ENCODE results near the gene RFTN1. TPM values are rescaled to one million over a fixed set of nuclear protein-coding genes. Genes with fewer than 3 reads are reported as not detected.

Gene RFTN1
- total and polyA plus RNA-seq, 2 donors (not counting 3 experiments of a cell fraction or from before 2014, with no cell fraction given), result 40.3 to 43.3 TPM

- H3K27ac ChIP-seq (ENCODE audit: insufficient read depth, low read depth, low read length), result no peak overlapping the region
- BruUV-seq (replicated peaks), result no TSS peak
- dilution Hi-C loops (cut with MboI; ENCODE audit: extremely low pct_ligation_motif_present, low sequenced_read_pairs), result no loop called here
- ChIA-PET POLR2A (no interaction called here), CTCF (interaction anchor here (6.3 kb wide), 1 partner anchor 244 kb away, joined by 54 read pairs; no protein-coding TSS in a partner anchor)
- no peak for TF ChIP-seq FOS (IDR thresholded peaks at IDR 0.05; ENCODE audit: borderline replicate concordance, insufficient read depth, low read length)
- no peak for TF ChIP-seq EZH2 (IDR thresholded peaks at IDR 0.05; ENCODE audit: borderline replicate concordance, low read depth, low read length, severe bottlenecking)
- no peak for TF ChIP-seq JUN (IDR thresholded peaks at IDR 0.05; ENCODE audit: borderline replicate concordance, insufficient read depth, insufficient read length, low read depth)
- TF ChIP-seq POLR2AphosphoS5 (IDR thresholded peaks at IDR 0.05; ENCODE audit: insufficient read depth, low read depth, low read length), result no peak
- TF ChIP-seq MYC (IDR thresholded peaks at IDR 0.05; ENCODE audit: low read depth, low read length), result no peak
- TF ChIP-seq, protein P1, sequence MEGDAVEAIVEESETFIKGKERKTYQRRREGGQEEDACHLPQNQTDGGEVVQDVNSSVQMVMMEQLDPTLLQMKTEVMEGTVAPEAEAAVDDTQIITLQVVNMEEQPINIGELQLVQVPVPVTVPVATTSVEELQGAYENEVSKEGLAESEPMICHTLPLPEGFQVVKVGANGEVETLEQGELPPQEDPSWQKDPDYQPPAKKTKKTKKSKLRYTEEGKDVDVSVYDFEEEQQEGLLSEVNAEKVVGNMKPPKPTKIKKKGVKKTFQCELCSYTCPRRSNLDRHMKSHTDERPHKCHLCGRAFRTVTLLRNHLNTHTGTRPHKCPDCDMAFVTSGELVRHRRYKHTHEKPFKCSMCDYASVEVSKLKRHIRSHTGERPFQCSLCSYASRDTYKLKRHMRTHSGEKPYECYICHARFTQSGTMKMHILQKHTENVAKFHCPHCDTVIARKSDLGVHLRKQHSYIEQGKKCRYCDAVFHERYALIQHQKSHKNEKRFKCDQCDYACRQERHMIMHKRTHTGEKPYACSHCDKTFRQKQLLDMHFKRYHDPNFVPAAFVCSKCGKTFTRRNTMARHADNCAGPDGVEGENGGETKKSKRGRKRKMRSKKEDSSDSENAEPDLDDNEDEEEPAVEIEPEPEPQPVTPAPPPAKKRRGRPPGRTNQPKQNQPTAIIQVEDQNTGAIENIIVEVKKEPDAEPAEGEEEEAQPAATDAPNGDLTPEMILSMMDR (IDR thresholded peaks at IDR 0.05; ENCODE audit: extremely low read depth in 1 of 2, insufficient read depth in 1 of 2, low read depth in 1 of 2, low read length in 2 of 2), result no peak
- TF ChIP-seq GATA2 (IDR thresholded peaks at IDR 0.05; ENCODE audit: insufficient read depth, insufficient read length, low read depth, low read length), result no peak
- TF ChIP-seq POLR2A (IDR thresholded peaks at IDR 0.05; ENCODE audit: low read depth, low read length), result no peak
- TF ChIP-seq MAX (IDR thresholded peaks at IDR 0.05; ENCODE audit: insufficient read depth, insufficient read length), result no peak
- H3K4me1 ChIP-seq (ENCODE audit: control insufficient read depth, extremely low read depth, insufficient read depth, low read length), result no peaks in the 10 kb centered on the region
- H3K79me2 ChIP-seq (ENCODE audit: control insufficient read depth, insufficient read depth, low read length), result no peaks in the 10 kb centered on the region
- no peaks in the 10 kb centered on the region for H3K9me1 ChIP-seq (replicated peaks; ENCODE audit: control insufficient read depth, extremely low read depth, insufficient read depth, low read length)
- FAIRE-seq, result no peak
- H3K4me2 ChIP-seq (ENCODE audit: insufficient read depth, low read length), result no peak overlapping the region
- H3K9me3 ChIP-seq (replicated peaks; ENCODE audit: control insufficient read depth, insufficient read depth, low read length), result no peaks in the 10 kb centered on the region
- H3K4me3 ChIP-seq (replicated peaks in 1 of 3; ENCODE audit: insufficient read depth in 1 of 3, low read depth in 1 of 3, low read length in 3 of 3), result no peak overlapping the region
- no peak overlapping the region for H2AFZ ChIP-seq (ENCODE audit: low read depth, low read length)
- no peaks in the 10 kb centered on the region for H3K36me3 ChIP-seq (ENCODE audit: control insufficient read depth in 2 of 2, extremely low read depth in 1 of 2, insufficient read depth in 2 of 2, low read length in 2 of 2)
- H3K27me3 ChIP-seq (ENCODE audit: control insufficient read depth in 2 of 2, insufficient read depth in 2 of 2, low read length in 2 of 2), result peaks cover 16 to 25% of the 10 kb centered on the region in 2 experiments
- intact Hi-C loops (cut with micrococcal nuclease), result no loop called here
- no peak overlapping the region for H3K9ac ChIP-seq (replicated peaks; ENCODE audit: extremely low read depth, insufficient read depth, low read length)
- no peak for DNase-seq (ENCODE audit: low read depth, low spot score)
- no peaks in the 10 kb centered on the region for H4K20me1 ChIP-seq (replicated peaks; ENCODE audit: control insufficient read depth, extremely low read depth, insufficient read depth, low read length)
Measured at GRCh38 chr3:16533928-16534574, 20.6 kb upstream of the RFTN1 start.
